ENCODE results near the gene NMT1.

GRCh38 chr17:45063198-45063597, 2.1 kb downstream of the NMT1 start:
- TF ChIP-seq GATA2 (IDR thresholded peaks at IDR 0.05; ENCODE audit: low read depth, low read length) (no peak), GATA3 (IDR thresholded peaks at IDR 0.05; ENCODE audit: low read depth, low read length) (no peak)

Data from SH-SY5Y (cell line).